GM13976 (cell line): ENCODE results near the gene CCDC69.

ENCODE experiments used
- DNase-seq: peaks from one replicate; pipeline ENCODE4 v3.0.0; 2012; ENCODE audit warnings: low spot score
- in situ Hi-C: fragments of 300-500 bp; cut with MboI; formaldehyde crosslinking; loops from one replicate; pipeline ENCODE4 v1.12.0; 2022; ENCODE audit warnings: low sequenced_read_pairs, mixed read lengths, inconsistent platforms; ENCODE audit not compliant: unreplicated experiment
- TF ChIP-seq, protein P1 (sequence below): IDR thresholded peaks from 2 replicates; pipeline ENCODE4 v1.5.1; 2012; ENCODE audit warnings: borderline replicate concordance, mild to moderate bottlenecking; ENCODE audit not compliant: insufficient read depth; ENCODE audit errors: extremely low read depth, missing control alignments, control extremely low read depth

CCDC69 gene, protein sequence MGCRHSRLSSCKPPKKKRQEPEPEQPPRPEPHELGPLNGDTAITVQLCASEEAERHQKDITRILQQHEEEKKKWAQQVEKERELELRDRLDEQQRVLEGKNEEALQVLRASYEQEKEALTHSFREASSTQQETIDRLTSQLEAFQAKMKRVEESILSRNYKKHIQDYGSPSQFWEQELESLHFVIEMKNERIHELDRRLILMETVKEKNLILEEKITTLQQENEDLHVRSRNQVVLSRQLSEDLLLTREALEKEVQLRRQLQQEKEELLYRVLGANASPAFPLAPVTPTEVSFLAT

DNA sequence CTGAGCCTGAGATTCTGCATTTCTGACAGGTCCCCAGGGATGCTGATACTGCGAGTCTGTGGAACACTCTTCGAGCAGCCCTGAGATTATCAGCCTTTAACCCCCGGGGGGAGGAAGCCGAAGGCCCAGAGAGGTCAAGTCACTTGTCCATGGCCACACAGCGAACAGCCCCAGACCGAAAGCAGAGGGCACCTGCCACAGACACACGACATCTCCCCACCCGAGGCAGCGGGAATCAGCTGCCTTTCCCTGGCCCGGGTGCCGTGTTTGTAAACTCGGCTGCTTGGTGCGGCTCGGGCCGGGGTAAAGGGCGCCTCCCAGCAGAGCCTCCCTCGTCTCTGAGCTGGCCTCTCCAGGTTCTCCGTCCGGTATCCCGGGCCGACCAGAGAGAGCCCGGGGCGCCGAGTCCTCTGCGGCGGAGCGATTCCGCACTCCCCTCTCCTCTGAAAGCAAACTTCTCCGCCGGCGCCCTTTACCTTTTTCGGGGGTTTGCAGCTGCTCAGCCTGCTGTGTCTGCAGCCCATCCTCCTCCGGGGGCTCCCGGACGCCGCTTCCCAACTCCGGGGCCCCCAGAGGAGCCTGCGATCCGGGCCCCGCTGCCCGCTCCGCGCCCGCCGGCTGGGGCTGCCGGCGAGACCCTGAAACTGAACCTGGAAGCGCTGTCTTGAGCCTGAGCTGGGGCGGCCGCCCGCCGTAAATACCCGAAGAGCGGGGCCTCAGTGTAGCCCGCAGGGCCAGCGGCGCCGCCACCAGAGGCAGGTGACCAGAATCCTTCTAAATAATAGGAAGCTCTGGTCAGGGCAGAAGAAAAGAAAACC, at the start of gene CCDC69:
CCDC69 (minus strand) TSS at position 646 of the 818 bp plus-strand sequence; CDS start at position 524, 122 bp downstream.
- in situ Hi-C loops: no loop called here
- TF ChIP-seq, protein P1, sequence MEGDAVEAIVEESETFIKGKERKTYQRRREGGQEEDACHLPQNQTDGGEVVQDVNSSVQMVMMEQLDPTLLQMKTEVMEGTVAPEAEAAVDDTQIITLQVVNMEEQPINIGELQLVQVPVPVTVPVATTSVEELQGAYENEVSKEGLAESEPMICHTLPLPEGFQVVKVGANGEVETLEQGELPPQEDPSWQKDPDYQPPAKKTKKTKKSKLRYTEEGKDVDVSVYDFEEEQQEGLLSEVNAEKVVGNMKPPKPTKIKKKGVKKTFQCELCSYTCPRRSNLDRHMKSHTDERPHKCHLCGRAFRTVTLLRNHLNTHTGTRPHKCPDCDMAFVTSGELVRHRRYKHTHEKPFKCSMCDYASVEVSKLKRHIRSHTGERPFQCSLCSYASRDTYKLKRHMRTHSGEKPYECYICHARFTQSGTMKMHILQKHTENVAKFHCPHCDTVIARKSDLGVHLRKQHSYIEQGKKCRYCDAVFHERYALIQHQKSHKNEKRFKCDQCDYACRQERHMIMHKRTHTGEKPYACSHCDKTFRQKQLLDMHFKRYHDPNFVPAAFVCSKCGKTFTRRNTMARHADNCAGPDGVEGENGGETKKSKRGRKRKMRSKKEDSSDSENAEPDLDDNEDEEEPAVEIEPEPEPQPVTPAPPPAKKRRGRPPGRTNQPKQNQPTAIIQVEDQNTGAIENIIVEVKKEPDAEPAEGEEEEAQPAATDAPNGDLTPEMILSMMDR: peak; percentile 24
- DNase-seq: peak; percentile 85

DNA sequence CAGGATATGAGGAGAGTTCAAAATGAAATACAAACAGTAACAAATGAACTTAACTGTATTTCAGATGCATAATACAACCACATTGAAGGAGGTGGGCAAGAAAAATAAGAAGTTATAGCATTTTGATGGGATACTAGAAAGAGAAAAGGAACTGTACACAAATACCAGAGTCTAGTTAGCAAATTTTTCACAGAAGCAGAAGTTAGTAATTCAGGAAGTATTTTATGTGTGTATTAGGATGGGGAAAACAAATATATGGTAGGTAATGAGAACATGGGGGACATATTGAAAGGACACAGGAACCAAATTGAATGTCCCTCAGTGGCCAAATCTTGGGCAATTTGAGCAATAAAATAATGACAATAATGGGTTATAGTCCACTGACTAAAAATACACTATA, 47.4 kb upstream of the CCDC69 start:
- DNase-seq: no peak

DNA sequence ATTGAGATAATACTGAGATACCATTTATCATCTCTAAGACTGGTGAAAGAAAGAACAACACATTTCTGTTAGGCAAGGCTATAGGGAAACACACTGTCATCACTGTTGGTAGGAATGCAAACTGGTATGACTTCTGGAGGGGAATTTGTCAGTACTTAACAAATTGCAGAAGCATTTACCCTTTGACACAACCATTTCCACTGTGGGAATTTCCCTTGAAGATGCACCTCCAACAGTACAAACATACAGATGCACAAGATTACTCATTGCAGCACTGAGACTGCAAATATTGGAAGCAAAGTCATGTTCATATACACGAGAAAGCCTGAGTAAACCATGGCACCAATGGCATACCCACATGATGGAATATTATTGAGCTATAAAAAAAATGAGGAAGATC, 46.7 kb upstream of the CCDC69 start:
- peak; percentile 68 for DNase-seq
- TF ChIP-seq, protein P1: no peak
- in situ Hi-C loops: no loop called here

More for the DNA sequence above, 47.4 kb upstream of the CCDC69 start:
- in situ Hi-C loops: no loop called here
- TF ChIP-seq, protein P1: no peak

DNA sequence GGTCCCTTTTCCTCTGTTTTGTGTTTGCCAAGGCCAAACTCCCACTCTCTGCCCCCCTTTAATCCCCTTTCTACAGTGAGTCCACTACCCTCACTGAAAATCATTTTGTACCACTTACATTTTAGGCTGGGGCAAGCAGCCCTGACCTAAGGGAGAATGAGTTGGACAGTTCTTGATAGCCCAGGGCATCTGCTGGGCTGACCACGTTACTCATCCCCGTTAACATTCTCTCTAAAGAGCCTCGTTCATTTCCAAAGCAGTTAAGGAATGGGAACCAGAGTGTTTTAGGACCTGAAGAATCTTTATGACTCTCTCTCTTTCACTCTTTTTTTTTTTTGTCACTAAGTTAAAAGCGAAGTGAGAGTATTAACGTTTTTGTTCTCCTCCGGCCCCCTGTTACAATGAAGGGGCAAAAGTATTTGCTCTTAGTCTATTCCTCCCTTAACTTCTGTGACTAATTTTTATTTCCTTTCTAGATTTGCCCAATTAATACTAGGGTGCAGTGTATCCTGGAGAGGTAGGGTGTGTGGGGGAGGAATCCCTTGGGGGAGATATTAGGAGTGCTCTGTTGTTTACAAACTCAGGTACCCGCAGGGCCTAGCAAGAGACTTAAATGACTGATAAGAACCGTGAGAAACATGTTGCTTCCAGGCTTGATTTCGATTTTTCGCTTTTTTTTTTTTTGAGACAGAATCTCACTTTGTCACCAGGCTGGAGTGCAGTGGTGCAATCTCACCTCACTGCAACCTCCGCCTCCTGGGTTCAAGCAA, 43.8 kb upstream of the CCDC69 start:
- in situ Hi-C loops: no loop called here
- no peak for DNase-seq
- TF ChIP-seq, protein P1: no peak

DNA sequence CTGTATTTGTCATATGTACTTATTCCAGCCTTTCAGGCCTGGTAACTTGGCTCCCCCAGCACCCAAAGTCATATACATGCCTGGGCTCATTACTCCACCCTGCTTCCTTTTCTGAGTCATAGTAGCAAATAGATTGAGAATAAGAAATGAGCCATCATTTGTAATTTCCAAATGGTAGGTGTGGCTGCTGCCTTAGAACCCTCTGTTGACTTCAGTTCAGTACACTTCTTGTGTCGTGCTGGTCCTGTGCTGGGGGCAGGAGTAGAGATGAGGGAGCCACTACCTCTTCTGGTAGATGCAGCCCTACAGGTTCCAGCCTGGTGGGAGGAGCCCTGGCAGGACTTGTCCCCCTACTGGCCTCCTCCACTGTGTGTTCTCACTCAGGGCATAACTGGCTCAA, 40.2 kb upstream of the CCDC69 start:
- TF ChIP-seq, protein P1: no peak
- in situ Hi-C loops: no loop called here
- no peak for DNase-seq

DNA sequence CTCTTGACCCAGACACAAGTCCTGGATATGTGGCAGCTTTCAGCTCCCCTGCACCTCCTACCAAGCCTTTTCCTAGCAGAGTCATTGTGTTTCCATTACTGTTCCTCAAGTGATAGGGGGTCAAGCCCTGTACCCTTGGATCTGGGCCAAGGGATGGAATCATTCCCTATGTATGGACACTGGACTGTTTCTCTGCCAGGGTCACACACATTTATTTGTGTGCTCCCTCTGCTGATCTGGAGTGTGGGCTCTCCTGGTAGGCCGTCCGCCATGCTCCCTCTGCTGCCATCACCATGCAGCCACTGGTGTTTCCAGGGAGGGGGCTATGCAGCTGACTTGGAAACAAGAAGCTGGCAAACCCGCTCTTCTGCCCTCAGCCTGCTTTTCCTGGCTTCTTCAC, 38.6 kb upstream of the CCDC69 start:
- in situ Hi-C loops: no loop called here
- no peak for DNase-seq
- TF ChIP-seq, protein P1: no peak
